Liver (tissue), 3 donors: ENCODE measurements around the gene CCDC91.

ENCODE experiments used
- ATF3 ChIP-seq: IDR thresholded peaks from 2 replicates; pipeline ENCODE4 v1.6.1; 2016; ENCODE audit warnings: antibody characterized with exemption
- CTCF ChIP-seq: fragments of 150-350 bp; IDR thresholded peaks from 2 replicates; pipeline ENCODE4 v1.5.1; 2017; ENCODE audit warnings: improper control_type of control experiment, low read depth, low read length; ENCODE audit not compliant: missing input control
- EGR1 ChIP-seq, 2 donors: IDR thresholded peaks; 2 replicates each; pipeline ENCODE4 v1.6.1; 2016 to 2018; ENCODE audit warnings: antibody characterized with exemption in 2 of 2, low read depth in 2 of 2
- FOXA1 ChIP-seq: IDR thresholded peaks from 2 replicates; pipeline ENCODE4 v1.6.1; 2016; ENCODE audit warnings: antibody characterized with exemption
- GABPA ChIP-seq, 2 donors: IDR thresholded peaks in 1 of 2; conservative IDR thresholded peaks in 1 of 2; 2 replicates each; pipeline ENCODE4 v1.6.1; 2016; ENCODE audit warnings: antibody characterized with exemption in 2 of 2, mild to moderate bottlenecking in 1 of 2, moderate library complexity in 1 of 2
- MAX ChIP-seq: IDR thresholded peaks from 2 replicates; pipeline ENCODE4 v1.6.1; 2016; ENCODE audit warnings: antibody characterized with exemption
- TAF1 ChIP-seq: conservative IDR thresholded peaks from 2 replicates; pipeline ENCODE4 v1.6.1; 2016; ENCODE audit warnings: antibody characterized with exemption, mild to moderate bottlenecking
- ZBTB33 ChIP-seq: IDR thresholded peaks from 2 replicates; pipeline ENCODE4 v1.6.1; 2016; ENCODE audit warnings: antibody characterized with exemption
- donor health status: healthy.
- donor health status: healthy.

GRCh38 chr12:28550757-28551704 lies 360.8 kb downstream of the CCDC91 start:
- TF ChIP-seq TAF1 (no peak), CTCF (no peak), EGR1 (IDR thresholded peaks at IDR 0.05; ENCODE audit: low read depth in 2 of 2) (no peak), GABPA (IDR thresholded peaks at IDR 0.05 in 1 of 2, conservative IDR thresholded peaks at IDR 0.05 in 1 of 2) (no peak), ATF3 (no peak), MAX (no peak), FOXA1 (no peak), ZBTB33 (no peak)
